K562 (cell line): ENCODE measurements around the gene CSNK1G1. TPM values are rescaled to one million over a fixed set of nuclear protein-coding genes. Genes with fewer than 3 reads are reported as not detected.

ENCODE experiments used
- CCNT2 ChIP-seq: IDR thresholded peaks from 2 replicates; pipeline ENCODE4 v1.6.1; 2011; ENCODE audit warnings: borderline replicate concordance, low read depth, mild to moderate bottlenecking, moderate library complexity, mixed read lengths, low read length; ENCODE audit not compliant: insufficient read length; ENCODE audit errors: extremely low read depth
- KDM4B ChIP-seq, 2 experiments: fragments of 450-650 bp in 1 of 2; sonication (generic) in 1 of 2; IDR thresholded peaks; 2 replicates each; pipeline ENCODE4 v1.6.1; 2016 to 2017; ENCODE audit warnings: borderline replicate concordance in 2 of 2, antibody characterized with exemption in 1 of 2, low read depth in 1 of 2, mild to moderate bottlenecking in 1 of 2
- NR2C1 ChIP-seq, 2 experiments: fragments of 450-650 bp; IDR thresholded peaks; 2 replicates each; pipeline ENCODE4 v1.6.1; 2017; ENCODE audit warnings: mild to moderate bottlenecking in 2 of 2, antibody characterized with exemption in 1 of 2, inconsistent platforms in 1 of 2, missing compliant biosample characterization in 1 of 2, missing genetic modification characterization in 1 of 2
- OTX1 ChIP-seq: fragments of 450-650 bp; formaldehyde crosslinking; IDR thresholded peaks from 2 replicates; pipeline ENCODE4 v1.4.0; 2022; ENCODE audit warnings: mild to moderate bottlenecking
- PRDM10 ChIP-seq: fragments of 450-650 bp; IDR thresholded peaks from 2 replicates; pipeline ENCODE4 v1.6.1; 2018; ENCODE audit not compliant: partially characterized antibody
- RB1 ChIP-seq: fragments of 450-650 bp; IDR thresholded peaks from 2 replicates; pipeline ENCODE4 v1.6.1; 2017; ENCODE audit warnings: low read depth, mild to moderate bottlenecking
- RNF2 ChIP-seq: sonication (generic); IDR thresholded peaks from 2 replicates; pipeline ENCODE4 v1.6.1; 2016
- ZBTB40 ChIP-seq, 2 experiments: fragments of 450-650 bp in 1 of 2; sonication (generic) in 1 of 2; formaldehyde crosslinking in 1 of 2; IDR thresholded peaks; 2 replicates each; pipeline versions ENCODE4 v1.7.1 to v1.9.0; 2016 to 2022; ENCODE audit warnings: inconsistent platforms in 1 of 2, mild to moderate bottlenecking in 1 of 2, missing genetic modification reagents in 1 of 2
- ZNF263 ChIP-seq: sonication (generic); formaldehyde crosslinking; IDR thresholded peaks from 2 replicates; pipeline ENCODE4 v1.8.0; 2022; ENCODE audit warnings: mild to moderate bottlenecking, missing genetic modification reagents, borderline replicate concordance
- ZNF551 ChIP-seq: fragments of 250-450 bp; sonication (Bioruptor Pico); IDR thresholded peaks from 2 replicates; pipeline ENCODE4 v1.5.0; 2021; ENCODE audit warnings: mild to moderate bottlenecking, moderate library complexity
- ZNF740 ChIP-seq, 3 experiments: fragments of 200-800 bp in 1 of 3; sonication (Bioruptor generic) in 1 of 3; sonication (generic) in 1 of 3; formaldehyde crosslinking in 1 of 3; IDR thresholded peaks; 2 replicates each; pipeline versions ENCODE4 v1.6.1 to v1.8.0; 2016 to 2022; ENCODE audit warnings: mild to moderate bottlenecking in 2 of 3, missing compliant biosample characterization in 2 of 3, missing genetic modification characterization in 2 of 3, missing genetic modification reagents in 1 of 3
- polyA plus RNA-seq, 8 experiments: library from polyadenylated mRNA; depleted of rRNA in 4 of 8; stranded (reverse) in 5 of 8; unstranded in 3 of 8; fragments of >200 nt; fragmentation: Nextera tagmentation in 2 of 8; fragmentation: Illumina TruSeq in 1 of 8; extraction: Ambion mirVana in 2 of 8; extraction: Trizol in 1 of 8; gene quantifications; 2 replicates each; pipeline versions ENCODE4 v1.2.1 to v1.2.3, GENCODE V29; 2011 to 2014; ENCODE audit warnings: inconsistent platforms in 1 of 8, missing spikeins in 1 of 8
- total RNA-seq, 7 experiments: library from RNA; depleted of rRNA in 6 of 7; stranded (reverse); fragments of >200 nt in 6 of 7; fragmentation: Illumina TruSeq in 2 of 7; extraction: Trizol in 2 of 7; gene quantifications; 2 replicates each; pipeline versions ENCODE4 v1.2.1 to v1.2.3, GENCODE V29; 2011 to 2021; ENCODE audit warnings: low replicate concordance in 1 of 7

The CSNK1G1 gene
- total and polyA plus RNA-seq, 9 of the 15 experiments (the other 6 are each of a cell fraction or from before 2014, with no cell fraction given), result 4.5 to 18.5 (median 9.5) TPM

- TF ChIP-seq ZNF551 (CRISPR knock-in tag), result no peak
- no peak for TF ChIP-seq ZNF740 (CRISPR knock-in tag; IDR thresholded peaks at IDR 0.05)
- TF ChIP-seq ZNF740 (tag; IDR thresholded peaks at IDR 0.05), result no peak
- peak; percentile 52; the same call in 1 of the 2 replicates for TF ChIP-seq NR2C1 (IDR thresholded peaks at IDR 0.05)
- TF ChIP-seq NR2C1 (tag; IDR thresholded peaks at IDR 0.05), result peak; percentile 72
- TF ChIP-seq CCNT2, result peak; percentile 91
- TF ChIP-seq PRDM10, result peak; percentile 99
- TF ChIP-seq ZNF263 (CRISPR knock-in tag), result peak; percentile 30; the same call in 1 of the 2 replicates
- TF ChIP-seq OTX1 (CRISPR knock-in tag), result 0 out of 2 replicates have a peak, but pooled peaks have one; percentile 38
- TF ChIP-seq RNF2, result peak; percentile 56
- peak; percentile 86; the same call in 1 of the 2 replicates for TF ChIP-seq RB1
- peak in 1 of 2 experiments; percentile 53; a peak in 1 of 4 replicates for TF ChIP-seq KDM4B (IDR thresholded peaks at IDR 0.05; ENCODE audit: borderline replicate concordance in 2 of 2, low read depth in 1 of 2)
- TF ChIP-seq ZBTB40 (IDR thresholded peaks at IDR 0.05), result peak; percentile 93
- no peak for TF ChIP-seq ZBTB40 (CRISPR knock-in tag; IDR thresholded peaks at IDR 0.05)
Observed at GRCh38 chr15:64162869-64163658, 192.9 kb downstream of the CSNK1G1 start, which contains the start of gene PPIB (continued).
